GM10248 (cell line): ENCODE measurements around the gene OGFRL1.

Experiments used
- CTCF ChIA-PET: fragments of 300-600 bp; sonication (Branson Sonifier 250); formaldehyde crosslinking; extraction: SDS; loops from one replicate; lab custom pipeline; 2021; ENCODE audit warnings: antibody characterized with exemption; lab: Yijun Ruan, JAX
- POLR2A ChIA-PET: fragments of 350-650 bp; sonication (Branson Sonifier 250); formaldehyde crosslinking; extraction: SDS; loops from one replicate; lab custom pipeline; 2020; ENCODE audit warnings: antibody characterized with exemption; lab: Yijun Ruan, JAX
- DNase-seq: peaks from one replicate; pipeline ENCODE4 v3.0.0; 2012; ENCODE audit errors: extremely low spot score
- TF ChIP-seq, protein P1 (sequence below): IDR thresholded peaks from 2 replicates; pipeline ENCODE4 v1.5.1; 2012; ENCODE audit warnings: mild to moderate bottlenecking, low read depth; ENCODE audit errors: extremely low read depth, missing control alignments, control extremely low read depth

Gene OGFRL1

DNA sequence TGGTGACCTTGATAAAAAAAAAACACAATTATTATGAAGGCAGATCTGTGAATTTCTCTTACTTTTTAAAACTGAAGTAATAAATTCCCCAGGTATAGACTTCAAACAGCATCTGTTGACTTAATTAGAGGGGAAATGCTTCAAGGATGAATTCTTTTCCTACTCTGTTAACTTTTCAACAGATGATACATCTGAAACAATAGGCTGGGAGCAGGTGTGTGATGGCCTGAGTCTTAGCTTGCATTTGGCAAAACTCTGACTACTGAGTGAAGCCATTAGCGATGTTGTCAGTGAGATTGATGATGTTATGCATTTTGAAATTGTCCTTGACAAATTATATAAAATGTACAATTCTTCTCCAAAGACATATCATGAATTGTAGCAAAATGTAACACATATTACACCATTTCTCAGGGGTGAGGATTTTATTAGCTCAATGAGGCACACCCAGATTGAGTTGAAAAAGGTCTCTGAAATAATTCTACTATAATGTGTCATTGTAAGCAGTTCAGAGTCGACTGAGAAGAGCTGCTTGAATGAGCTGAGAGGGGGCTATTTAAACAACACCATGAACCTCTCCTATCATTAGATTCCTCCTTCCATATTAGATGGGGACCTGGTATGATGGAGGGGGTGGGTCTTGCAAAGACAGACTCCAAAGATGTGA is 39.6 kb upstream of the OGFRL1 start:
- POLR2A ChIA-PET, result no interaction called here

DNA sequence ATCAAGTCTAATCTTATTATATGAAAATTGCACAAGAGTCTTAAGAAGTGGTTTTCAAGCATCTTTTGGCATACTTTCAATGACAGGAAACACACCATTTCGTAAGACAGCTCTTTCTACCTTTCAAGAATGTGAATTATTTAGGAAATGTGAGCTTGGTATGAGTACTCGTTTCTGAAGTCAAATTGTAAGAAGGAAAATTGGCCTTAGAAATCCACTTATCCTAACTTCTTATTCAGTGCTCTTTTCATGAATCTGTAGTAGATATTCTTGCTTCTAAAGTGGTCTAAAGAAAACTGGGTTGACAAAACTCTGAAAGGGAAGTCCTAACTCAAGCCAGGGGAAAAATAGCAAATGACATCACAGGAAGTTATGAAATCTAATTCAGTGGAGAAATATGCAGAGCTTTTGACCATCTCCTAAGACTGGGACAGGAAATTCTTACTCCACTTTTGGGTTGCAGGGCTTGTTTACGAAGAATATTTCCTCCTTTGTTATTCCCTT is 38.5 kb upstream of the OGFRL1 start:
- CTCF ChIA-PET, result no interaction called here
- DNase-seq, result no peak
- TF ChIP-seq, protein P1, sequence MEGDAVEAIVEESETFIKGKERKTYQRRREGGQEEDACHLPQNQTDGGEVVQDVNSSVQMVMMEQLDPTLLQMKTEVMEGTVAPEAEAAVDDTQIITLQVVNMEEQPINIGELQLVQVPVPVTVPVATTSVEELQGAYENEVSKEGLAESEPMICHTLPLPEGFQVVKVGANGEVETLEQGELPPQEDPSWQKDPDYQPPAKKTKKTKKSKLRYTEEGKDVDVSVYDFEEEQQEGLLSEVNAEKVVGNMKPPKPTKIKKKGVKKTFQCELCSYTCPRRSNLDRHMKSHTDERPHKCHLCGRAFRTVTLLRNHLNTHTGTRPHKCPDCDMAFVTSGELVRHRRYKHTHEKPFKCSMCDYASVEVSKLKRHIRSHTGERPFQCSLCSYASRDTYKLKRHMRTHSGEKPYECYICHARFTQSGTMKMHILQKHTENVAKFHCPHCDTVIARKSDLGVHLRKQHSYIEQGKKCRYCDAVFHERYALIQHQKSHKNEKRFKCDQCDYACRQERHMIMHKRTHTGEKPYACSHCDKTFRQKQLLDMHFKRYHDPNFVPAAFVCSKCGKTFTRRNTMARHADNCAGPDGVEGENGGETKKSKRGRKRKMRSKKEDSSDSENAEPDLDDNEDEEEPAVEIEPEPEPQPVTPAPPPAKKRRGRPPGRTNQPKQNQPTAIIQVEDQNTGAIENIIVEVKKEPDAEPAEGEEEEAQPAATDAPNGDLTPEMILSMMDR, result no peak
- POLR2A ChIA-PET, result no interaction called here

More for the DNA sequence above, 39.6 kb upstream of the OGFRL1 start:
- no peak for DNase-seq
- TF ChIP-seq, protein P1, result no peak
- CTCF ChIA-PET, result no interaction called here

DNA sequence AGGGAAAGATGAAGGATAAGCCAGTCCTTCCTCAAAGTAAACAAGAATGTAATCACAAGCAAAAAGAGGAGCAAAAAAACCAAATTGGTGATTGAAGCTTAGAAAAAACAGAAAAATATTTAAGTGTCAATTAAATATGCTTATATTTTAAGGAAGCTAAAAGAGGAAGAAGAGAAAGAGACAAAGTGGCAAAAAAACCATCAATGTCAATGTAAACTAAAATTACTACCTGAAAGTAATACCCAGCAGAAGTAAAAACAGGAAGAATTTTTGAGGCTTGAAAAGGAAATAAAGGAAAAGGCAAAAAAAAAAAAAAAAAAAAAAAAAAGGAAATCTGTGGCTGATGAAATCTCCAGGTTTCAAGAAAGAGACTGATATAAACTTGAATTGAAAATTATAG is 36.2 kb upstream of the OGFRL1 start:
- TF ChIP-seq, protein P1, result no peak
- POLR2A ChIA-PET, result no interaction called here
- DNase-seq, result no peak
- CTCF ChIA-PET, result no interaction called here

DNA sequence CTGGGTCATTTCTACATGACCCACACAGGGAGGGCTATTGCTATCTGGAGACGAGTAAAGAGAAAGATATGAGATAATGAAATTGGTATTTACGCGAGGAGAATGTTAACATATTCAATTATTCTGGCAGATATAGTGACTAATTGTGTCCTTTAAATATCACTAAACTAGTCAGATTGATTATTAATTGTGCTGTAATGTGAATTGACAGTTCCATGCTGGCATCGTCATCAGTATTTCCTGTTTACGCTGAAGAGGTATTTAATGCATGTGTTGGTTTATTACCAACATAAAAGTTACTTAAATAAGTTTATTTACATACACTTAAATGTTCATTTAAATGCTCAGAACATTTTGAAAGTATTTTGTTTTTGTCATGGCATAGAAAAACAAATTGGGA is 35.7 kb upstream of the OGFRL1 start:
- TF ChIP-seq, protein P1, result no peak
- DNase-seq, result no peak
- POLR2A ChIA-PET, result no interaction called here
- CTCF ChIA-PET, result no interaction called here

DNA sequence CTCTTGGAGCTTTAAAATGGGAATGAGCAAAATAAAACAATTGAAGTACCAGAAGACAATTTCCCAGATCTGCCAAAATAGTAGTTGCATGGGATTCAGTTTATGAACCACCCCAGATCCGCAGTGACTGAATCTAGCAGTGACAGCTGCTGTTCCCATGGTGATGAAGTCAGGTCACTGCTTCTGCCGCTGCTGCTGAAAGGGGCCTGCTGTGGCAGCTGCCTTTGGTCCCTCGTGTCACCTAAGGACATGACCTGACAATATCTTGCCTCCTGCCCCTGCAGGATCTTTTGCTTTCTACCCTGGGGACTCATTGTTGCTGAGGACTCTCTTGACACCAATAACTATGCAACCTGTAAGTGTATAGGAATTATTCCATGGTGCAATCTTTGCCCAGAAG is 34.3 kb upstream of the OGFRL1 start:
- POLR2A ChIA-PET, result no interaction called here
- TF ChIP-seq, protein P1, result no peak
- CTCF ChIA-PET, result no interaction called here
- DNase-seq, result no peak

DNA sequence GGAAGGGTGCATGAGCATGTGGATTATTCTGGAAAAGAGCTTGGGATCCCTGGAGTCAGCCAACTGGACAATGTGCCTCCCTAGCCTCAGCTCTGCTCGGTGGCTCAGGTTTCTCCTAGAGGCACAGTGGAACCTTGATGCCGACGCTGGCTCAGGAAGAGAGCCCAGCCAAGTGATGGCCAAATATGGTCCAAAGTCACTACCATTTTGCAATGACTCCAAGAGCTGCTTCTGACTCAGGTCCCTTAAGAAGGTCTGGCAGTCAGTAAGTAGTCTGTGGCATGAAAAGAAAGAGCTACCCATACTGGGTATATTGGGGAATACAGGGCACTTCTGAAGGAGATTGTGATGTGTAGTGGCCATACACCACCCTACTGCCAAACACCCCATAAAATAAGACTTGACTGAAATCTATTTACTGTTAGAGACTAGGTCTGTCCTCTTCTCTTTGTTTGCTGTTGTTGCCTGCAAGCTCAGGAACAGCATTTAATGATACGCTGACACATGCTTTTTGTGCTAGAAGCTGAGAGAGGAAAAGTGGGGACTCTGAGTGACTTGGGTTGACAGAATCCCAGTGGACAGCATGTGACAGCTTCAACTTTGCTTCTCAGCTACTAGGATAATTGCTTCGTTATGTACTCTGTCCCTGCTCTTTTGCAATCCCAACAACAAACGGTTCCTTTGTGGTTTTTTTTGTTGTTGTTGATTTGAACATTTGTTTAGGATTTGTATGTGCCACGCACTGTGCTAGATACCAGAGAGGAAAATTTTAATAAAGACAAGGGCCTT is 30.3 kb upstream of the OGFRL1 start:
- DNase-seq, result no peak
- POLR2A ChIA-PET, result no interaction called here
- TF ChIP-seq, protein P1, result no peak
- CTCF ChIA-PET, result interaction anchor here (1.1 kb wide), 2 partner anchors 42 to 104 kb away, joined by 3 read pairs; no protein-coding TSS in a partner anchor
